Measurements from ENCODE around the gene SCOC.

Gene SCOC

GRCh38 chr4:140361099-140361498, 12.3 kb upstream of the SCOC start:
- Histone ChIP-seq H2BK5ac (ENCODE audit: low read depth, low read length, poor library complexity) (no peak overlapping the region), H3K9me3 (ENCODE audit: insufficient read depth, low read depth, low read length) (no peaks in the 10 kb centered on the region), H2AK5ac (ENCODE audit: low read length) (no peak overlapping the region)

DNA sequence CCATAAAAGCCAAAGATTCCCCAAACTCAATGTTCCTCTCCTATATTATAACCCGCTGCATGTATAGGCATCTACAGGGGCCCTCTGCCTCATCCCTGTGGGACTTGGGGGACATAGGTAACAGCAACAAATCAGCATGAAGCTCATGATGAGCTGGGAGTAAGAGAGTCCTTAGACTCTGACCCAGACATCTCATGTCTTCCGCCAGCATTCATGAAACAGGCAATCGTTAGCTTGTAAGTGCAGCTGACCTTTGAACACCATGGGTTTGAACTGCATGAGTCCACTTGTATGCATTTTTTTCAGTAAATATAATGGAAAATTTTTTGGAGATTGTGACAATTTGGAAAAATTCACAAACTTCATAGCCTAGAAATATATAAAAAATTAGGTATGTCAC, 10.4 kb upstream of the SCOC start:
- H2AK5ac ChIP-seq (ENCODE audit: low read length), result no peak overlapping the region
- DNase-seq, result peak in 1 of 2 donors; percentile 19
- H3K18ac ChIP-seq (ENCODE audit: low read length), result peak overlapping the region; percentile 77
- no peak overlapping the region for H3K27ac ChIP-seq (ENCODE audit: low read depth, low read length)
- H3K79me1 ChIP-seq (ENCODE audit: low read length), result no peaks in the 10 kb centered on the region
- H3K14ac ChIP-seq (ENCODE audit: low read length), result peak overlapping the region; percentile 61
- H4K12ac ChIP-seq (ENCODE audit: low read depth, low read length), result no peak overlapping the region
- H3K4me3 ChIP-seq (ENCODE audit: low read depth, low read length), result no peak overlapping the region
- peak overlapping the region; percentile 20 for H3K4me2 ChIP-seq (ENCODE audit: low read length)
- peak overlapping the region; percentile 37 for H2AFZ ChIP-seq (ENCODE audit: insufficient read depth, low read length, poor library complexity)
- H2BK12ac ChIP-seq (ENCODE audit: low read length), result peak overlapping the region; percentile 85
- WGBS (ENCODE audit: extremely low coverage, insufficient coverage, insufficient read length), result no CpG with 5 or more reads among the region's 3 CpGs
- H2BK5ac ChIP-seq (ENCODE audit: low read depth, low read length, poor library complexity), result peak overlapping the region; percentile 34
- H3K9ac ChIP-seq (ENCODE audit: low read length), result no peak overlapping the region
- no peak overlapping the region for H2BK120ac ChIP-seq (ENCODE audit: insufficient read depth, low read length, poor library complexity)
- H3K79me2 ChIP-seq (ENCODE audit: control insufficient read depth, insufficient read depth, low read length, poor library complexity), result no peaks in the 10 kb centered on the region
- no peaks in the 10 kb centered on the region for H3K27me3 ChIP-seq (ENCODE audit: insufficient read depth, low read length)
- no peak overlapping the region for H4K8ac ChIP-seq (ENCODE audit: low read depth, low read length)
- peak overlapping the region; percentile 21 for H4K91ac ChIP-seq (ENCODE audit: low read depth, low read length)
- peaks cover 3 to 4% of the 10 kb centered on the region in 2 experiments for H3K4me1 ChIP-seq (ENCODE audit: control insufficient read depth in 1 of 2, insufficient read depth in 2 of 2, low read length in 2 of 2)
- no peak overlapping the region for H3K23ac ChIP-seq (ENCODE audit: low read length)
- H3K9me3 ChIP-seq (ENCODE audit: insufficient read depth, low read depth, low read length), result no peaks in the 10 kb centered on the region
- no peaks in the 10 kb centered on the region for H3K36me3 ChIP-seq (ENCODE audit: control insufficient read depth in 1 of 2, insufficient read depth in 2 of 2, low read length in 2 of 2)
- no peak overlapping the region for H3K4ac ChIP-seq (ENCODE audit: low read depth, low read length)

More at GRCh38 chr4:140361099-140361498, 12.3 kb upstream of the SCOC start:
- Histone ChIP-seq H3K4me3 (ENCODE audit: low read depth, low read length) (no peak overlapping the region), H4K91ac (ENCODE audit: low read depth, low read length) (no peak overlapping the region), H3K18ac (ENCODE audit: low read length) (no peak overlapping the region), H3K14ac (ENCODE audit: low read length) (no peak overlapping the region), H2BK12ac (ENCODE audit: low read length) (no peak overlapping the region), H3K4ac (ENCODE audit: low read depth, low read length) (no peak overlapping the region), H3K79me1 (ENCODE audit: low read length) (no peaks in the 10 kb centered on the region), H4K12ac (ENCODE audit: low read depth, low read length) (no peak overlapping the region), H3K9ac (ENCODE audit: low read length) (no peak overlapping the region), H2BK120ac (ENCODE audit: insufficient read depth, low read length, poor library complexity) (no peak overlapping the region), H3K36me3 (ENCODE audit: control insufficient read depth in 1 of 2, insufficient read depth in 2 of 2, low read length in 2 of 2) (no peaks in the 10 kb centered on the region), H3K79me2 (ENCODE audit: control insufficient read depth, insufficient read depth, low read length, poor library complexity) (no peaks in the 10 kb centered on the region), H3K27me3 (ENCODE audit: insufficient read depth, low read length) (no peaks in the 10 kb centered on the region), H3K4me1 (ENCODE audit: control insufficient read depth in 1 of 2, insufficient read depth in 2 of 2, low read length in 2 of 2) (peaks cover 3 to 4% of the 10 kb centered on the region in 2 experiments), H3K27ac (ENCODE audit: low read depth, low read length) (no peak overlapping the region), H2AFZ (ENCODE audit: insufficient read depth, low read length, poor library complexity) (no peak overlapping the region), H3K23ac (ENCODE audit: low read length) (no peak overlapping the region), H3K4me2 (ENCODE audit: low read length) (no peak overlapping the region), H4K8ac (ENCODE audit: low read depth, low read length) (no peak overlapping the region)
- no CpG with 5 or more reads among the region's 4 CpGs for WGBS (ENCODE audit: extremely low coverage, insufficient coverage, insufficient read length)
- no peak for DNase-seq

GRCh38 chr4:140363558-140363957, 9.9 kb upstream of the SCOC start:
- H4K91ac ChIP-seq (ENCODE audit: low read depth, low read length), result no peak overlapping the region
- no peak overlapping the region for H3K18ac ChIP-seq (ENCODE audit: low read length)
- H4K8ac ChIP-seq (ENCODE audit: low read depth, low read length), result no peak overlapping the region
- no peaks in the 10 kb centered on the region for H3K27me3 ChIP-seq (ENCODE audit: insufficient read depth, low read length)
- no peak overlapping the region for H2AFZ ChIP-seq (ENCODE audit: insufficient read depth, low read length, poor library complexity)
- no peak overlapping the region for H3K4me2 ChIP-seq (ENCODE audit: low read length)
- H2BK12ac ChIP-seq (ENCODE audit: low read length), result no peak overlapping the region
- no peak overlapping the region for H2BK120ac ChIP-seq (ENCODE audit: insufficient read depth, low read length, poor library complexity)
- H3K4ac ChIP-seq (ENCODE audit: low read depth, low read length), result no peak overlapping the region
- no peaks in the 10 kb centered on the region for H3K36me3 ChIP-seq (ENCODE audit: control insufficient read depth in 1 of 2, insufficient read depth in 2 of 2, low read length in 2 of 2)
- no peak overlapping the region for H2AK5ac ChIP-seq (ENCODE audit: low read length)
- H3K23ac ChIP-seq (ENCODE audit: low read length), result no peak overlapping the region
- no peak overlapping the region for H3K14ac ChIP-seq (ENCODE audit: low read length)
- H3K4me3 ChIP-seq (ENCODE audit: low read depth, low read length), result no peak overlapping the region
- H3K4me1 ChIP-seq (ENCODE audit: control insufficient read depth in 1 of 2, insufficient read depth in 2 of 2, low read length in 2 of 2), result peaks cover 3 to 4% of the 10 kb centered on the region in 2 experiments
- H3K9ac ChIP-seq (ENCODE audit: low read length), result no peak overlapping the region
- H3K9me3 ChIP-seq (ENCODE audit: insufficient read depth, low read depth, low read length), result no peaks in the 10 kb centered on the region
- H3K79me2 ChIP-seq (ENCODE audit: control insufficient read depth, insufficient read depth, low read length, poor library complexity), result no peaks in the 10 kb centered on the region
- no peak overlapping the region for H3K27ac ChIP-seq (ENCODE audit: low read depth, low read length)
- no peak for DNase-seq
- no peaks in the 10 kb centered on the region for H3K79me1 ChIP-seq (ENCODE audit: low read length)
- no peak overlapping the region for H2BK5ac ChIP-seq (ENCODE audit: low read depth, low read length, poor library complexity)
- H4K12ac ChIP-seq (ENCODE audit: low read depth, low read length), result no peak overlapping the region

GRCh38 chr4:140367738-140368137, 5.7 kb upstream of the SCOC start:
- no peak overlapping the region for H2BK12ac ChIP-seq (ENCODE audit: low read length)
- H3K4me3 ChIP-seq (ENCODE audit: low read depth, low read length), result no peak overlapping the region
- H3K4ac ChIP-seq (ENCODE audit: low read depth, low read length), result no peak overlapping the region
- no peaks in the 10 kb centered on the region for H3K36me3 ChIP-seq (ENCODE audit: control insufficient read depth in 1 of 2, insufficient read depth in 2 of 2, low read length in 2 of 2)
- H3K27me3 ChIP-seq (ENCODE audit: insufficient read depth, low read length), result no peaks in the 10 kb centered on the region
- peak in 1 of 2 donors; percentile 8 for DNase-seq
- no peak overlapping the region for H2BK120ac ChIP-seq (ENCODE audit: insufficient read depth, low read length, poor library complexity)
- no peak overlapping the region for H3K23ac ChIP-seq (ENCODE audit: low read length)
- no peak overlapping the region for H2BK5ac ChIP-seq (ENCODE audit: low read depth, low read length, poor library complexity)
- no peaks in the 10 kb centered on the region for H3K79me2 ChIP-seq (ENCODE audit: control insufficient read depth, insufficient read depth, low read length, poor library complexity)
- no peak overlapping the region for H3K9ac ChIP-seq (ENCODE audit: low read length)
- no peaks in the 10 kb centered on the region for H3K9me3 ChIP-seq (ENCODE audit: insufficient read depth, low read depth, low read length)
- H3K4me1 ChIP-seq (ENCODE audit: control insufficient read depth in 1 of 2, insufficient read depth in 2 of 2, low read length in 2 of 2), result peaks cover 3 to 4% of the 10 kb centered on the region in 2 experiments
- H3K27ac ChIP-seq (ENCODE audit: low read depth, low read length), result no peak overlapping the region
- no peak overlapping the region for H4K12ac ChIP-seq (ENCODE audit: low read depth, low read length)
- H3K79me1 ChIP-seq (ENCODE audit: low read length), result no peaks in the 10 kb centered on the region
- WGBS (ENCODE audit: extremely low coverage, insufficient coverage, insufficient read length), result no CpG with 5 or more reads among the region's 2 CpGs
- no peak overlapping the region for H3K4me2 ChIP-seq (ENCODE audit: low read length)
- no peak overlapping the region for H2AK5ac ChIP-seq (ENCODE audit: low read length)
- no peak overlapping the region for H3K18ac ChIP-seq (ENCODE audit: low read length)
- no peak overlapping the region for H4K91ac ChIP-seq (ENCODE audit: low read depth, low read length)
- no peak overlapping the region for H3K14ac ChIP-seq (ENCODE audit: low read length)
- H2AFZ ChIP-seq (ENCODE audit: insufficient read depth, low read length, poor library complexity), result no peak overlapping the region
- no peak overlapping the region for H4K8ac ChIP-seq (ENCODE audit: low read depth, low read length)

Data from trophoblast cell (in vitro differentiated cells and primary cell).